ENCODE results near the gene RALGPS2. TPM values are rescaled to one million over a fixed set of nuclear protein-coding genes. Genes with fewer than 3 reads are reported as not detected.

The RALGPS2 gene
- total RNA-seq (35.2 TPM), polyA plus RNA-seq (ENCODE audit: insufficient read depth in 1 of 8, insufficient read length in 8 of 8, low replicate concordance in 1 of 8) (10 to 100 TPM; 23.1 to 40.1 (median 33.1) TPM)
- long read RNA-seq, donor 1, full-length matches to known transcripts = 2 of 7 reads
- long read RNA-seq, donor 1, partial matches to known transcripts = 5 of 7 reads
- long read RNA-seq, donor 1, other reads (novel, unspliced or antisense) = 0 of 7 reads
- long read RNA-seq, donor 2 = 0 reads
- long read RNA-seq, donor 3, full-length matches to known transcripts = 6 of 6 reads
- long read RNA-seq, donor 3, partial matches to known transcripts = 0 of 6 reads
- long read RNA-seq, donor 3, other reads (novel, unspliced or antisense) = 0 of 6 reads
- long read RNA-seq, donor 4 = 0 reads
- long read RNA-seq, donor 5, full-length matches to known transcripts = 3 of 431 reads
- long read RNA-seq, donor 5, partial matches to known transcripts = 410 of 431 reads
- long read RNA-seq, donor 5, other reads (novel, unspliced or antisense) = 18 of 431 reads
- long read RNA-seq, donor 6, full-length matches to known transcripts = 4 of 4 reads
- long read RNA-seq, donor 6, partial matches to known transcripts = 0 of 4 reads
- long read RNA-seq, donor 6, other reads (novel, unspliced or antisense) = 0 of 4 reads
- long read RNA-seq, donor 7, full-length matches to known transcripts = 5 of 162 reads
- long read RNA-seq, donor 7, partial matches to known transcripts = 125 of 162 reads
- long read RNA-seq, donor 7, other reads (novel, unspliced or antisense) = 32 of 162 reads
- long read RNA-seq, donor 8, full-length matches to known transcripts = 2 of 144 reads
- long read RNA-seq, donor 8, partial matches to known transcripts = 142 of 144 reads
- long read RNA-seq, donor 8, other reads (novel, unspliced or antisense) = 0 of 144 reads
- long read RNA-seq, donor 9, full-length matches to known transcripts = 3 of 3 reads
- long read RNA-seq, donor 9, partial matches to known transcripts = 0 of 3 reads
- long read RNA-seq, donor 9, other reads (novel, unspliced or antisense) = 0 of 3 reads
- long read RNA-seq, donor 10, full-length matches to known transcripts = 2 of 189 reads
- long read RNA-seq, donor 10, partial matches to known transcripts = 161 of 189 reads
- long read RNA-seq, donor 10, other reads (novel, unspliced or antisense) = 26 of 189 reads
- long read RNA-seq, donor 11, partial matches to known transcripts = 52 of 117 reads
- long read RNA-seq, donor 11, other reads (novel, unspliced or antisense) = 65 of 117 reads

- peak; percentile 93 for DNase-seq
- peak within 1 kb of the TSS; percentile 86 for H3K27ac ChIP-seq (ENCODE audit: low read length)
- WGBS (ENCODE audit: insufficient coverage) = under 1% methylated on average over 62 of the region's 90 CpGs
Measured at GRCh38 chr1:178724728-178725465, at the start of gene RALGPS2. Gene RALGPS2, plus strand, starts transcription at chr1:178725244. Its CDS starts 51,521 bp downstream, at chr1:178776765.

GRCh38 chr1:178679237-178679636, 45.8 kb upstream of the RALGPS2 start:
- peaks cover 2% of the 10 kb centered on the region for H3K9me3 ChIP-seq (replicated peaks; ENCODE audit: control insufficient read depth, low read depth, low read length)
- no peak overlapping the region for H3K4me3 ChIP-seq (ENCODE audit: low read length)
- H3K36me3 ChIP-seq (ENCODE audit: control insufficient read depth, insufficient read depth, low read length) = no peaks in the 10 kb centered on the region
- no peaks in the 10 kb centered on the region for H3K27me3 ChIP-seq (ENCODE audit: control insufficient read depth, insufficient read depth, low read length)
- WGBS (ENCODE audit: insufficient coverage) = no CpG with 5 or more reads among the region's 2 CpGs
- H3K27ac ChIP-seq (ENCODE audit: low read length) = no peak overlapping the region
- DNase-seq = no peak
- H3K4me1 ChIP-seq (ENCODE audit: control insufficient read depth, insufficient read depth, low read length) = no peaks in the 10 kb centered on the region

More at GRCh38 chr1:178724728-178725465, at the start of gene RALGPS2:
- Histone ChIP-seq H3K27me3 (ENCODE audit: control insufficient read depth, insufficient read depth, low read length) (no peaks in the 10 kb centered on the region), H3K4me1 (ENCODE audit: control insufficient read depth, insufficient read depth, low read length) (peaks cover 6% of the 10 kb centered on the region), H3K36me3 (ENCODE audit: control insufficient read depth, insufficient read depth, low read length) (no peaks in the 10 kb centered on the region), H3K9me3 (replicated peaks; ENCODE audit: control insufficient read depth, low read depth, low read length) (no peaks in the 10 kb centered on the region), H3K4me3 (ENCODE audit: low read length) (peak within 1 kb of the TSS; percentile 78)

- H3K36me3 ChIP-seq (ENCODE audit: control insufficient read depth, insufficient read depth, low read length) = no peaks in the 10 kb centered on the region
- peaks cover 2% of the 10 kb centered on the region for H3K9me3 ChIP-seq (replicated peaks; ENCODE audit: control insufficient read depth, low read depth, low read length)
- no peaks in the 10 kb centered on the region for H3K27me3 ChIP-seq (ENCODE audit: control insufficient read depth, insufficient read depth, low read length)
- H3K4me1 ChIP-seq (ENCODE audit: control insufficient read depth, insufficient read depth, low read length) = no peaks in the 10 kb centered on the region
- H3K4me3 ChIP-seq (ENCODE audit: low read length) = no peak overlapping the region
- H3K27ac ChIP-seq (ENCODE audit: low read length) = no peak overlapping the region
- DNase-seq = no peak
- WGBS (ENCODE audit: insufficient coverage) = no CpG with 5 or more reads among the region's 2 CpGs
Measured at GRCh38 chr1:178682429-178682828, 42.6 kb upstream of the RALGPS2 start.

- Histone ChIP-seq H3K4me3 (ENCODE audit: low read length) (no peak overlapping the region), H3K27ac (ENCODE audit: low read length) (no peak overlapping the region), H3K9me3 (replicated peaks; ENCODE audit: control insufficient read depth, low read depth, low read length) (peaks cover 2% of the 10 kb centered on the region), H3K27me3 (ENCODE audit: control insufficient read depth, insufficient read depth, low read length) (no peaks in the 10 kb centered on the region), H3K36me3 (ENCODE audit: control insufficient read depth, insufficient read depth, low read length) (no peaks in the 10 kb centered on the region), H3K4me1 (ENCODE audit: control insufficient read depth, insufficient read depth, low read length) (no peaks in the 10 kb centered on the region)
- peak; percentile 20 for DNase-seq
- no CpG with 5 or more reads among the region's 2 CpGs for WGBS (ENCODE audit: insufficient coverage)
Measured at GRCh38 chr1:178682886-178683285, 42.2 kb upstream of the RALGPS2 start.

GRCh38 chr1:178683291-178683690, 41.8 kb upstream of the RALGPS2 start:
- DNase-seq = no peak
- Histone ChIP-seq H3K4me3 (ENCODE audit: low read length) (no peak overlapping the region), H3K27me3 (ENCODE audit: control insufficient read depth, insufficient read depth, low read length) (no peaks in the 10 kb centered on the region), H3K4me1 (ENCODE audit: control insufficient read depth, insufficient read depth, low read length) (no peaks in the 10 kb centered on the region), H3K9me3 (replicated peaks; ENCODE audit: control insufficient read depth, low read depth, low read length) (no peaks in the 10 kb centered on the region), H3K36me3 (ENCODE audit: control insufficient read depth, insufficient read depth, low read length) (no peaks in the 10 kb centered on the region), H3K27ac (ENCODE audit: low read length) (no peak overlapping the region)
- WGBS (ENCODE audit: insufficient coverage) = 86% methylated on average over 2 of the region's 2 CpGs

- no peak overlapping the region for H3K4me3 ChIP-seq (ENCODE audit: low read length)
- no peaks in the 10 kb centered on the region for H3K4me1 ChIP-seq (ENCODE audit: control insufficient read depth, insufficient read depth, low read length)
- H3K27ac ChIP-seq (ENCODE audit: low read length) = no peak overlapping the region
- no peaks in the 10 kb centered on the region for H3K36me3 ChIP-seq (ENCODE audit: control insufficient read depth, insufficient read depth, low read length)
- no peaks in the 10 kb centered on the region for H3K27me3 ChIP-seq (ENCODE audit: control insufficient read depth, insufficient read depth, low read length)
- no CpG with 5 or more reads among the region's 5 CpGs for WGBS (ENCODE audit: insufficient coverage)
- no peaks in the 10 kb centered on the region for H3K9me3 ChIP-seq (replicated peaks; ENCODE audit: control insufficient read depth, low read depth, low read length)
- DNase-seq = no peak
Measured at GRCh38 chr1:178684111-178684510, 40.9 kb upstream of the RALGPS2 start.

GRCh38 chr1:178684542-178685000, 40.5 kb upstream of the RALGPS2 start:
- H3K9me3 ChIP-seq (replicated peaks; ENCODE audit: control insufficient read depth, low read depth, low read length) = no peaks in the 10 kb centered on the region
- H3K27me3 ChIP-seq (ENCODE audit: control insufficient read depth, insufficient read depth, low read length) = no peaks in the 10 kb centered on the region
- H3K4me3 ChIP-seq (ENCODE audit: low read length) = no peak overlapping the region
- H3K4me1 ChIP-seq (ENCODE audit: control insufficient read depth, insufficient read depth, low read length) = no peaks in the 10 kb centered on the region
- no CpG with 5 or more reads among the region's 1 CpG for WGBS (ENCODE audit: insufficient coverage)
- no peak for DNase-seq
- no peak overlapping the region for H3K27ac ChIP-seq (ENCODE audit: low read length)
- H3K36me3 ChIP-seq (ENCODE audit: control insufficient read depth, insufficient read depth, low read length) = no peaks in the 10 kb centered on the region

GRCh38 chr1:178686407-178686806, 38.6 kb upstream of the RALGPS2 start:
- H3K4me3 ChIP-seq (ENCODE audit: low read length) = no peak overlapping the region
- no peak for DNase-seq
- WGBS (ENCODE audit: insufficient coverage) = no CpG with 5 or more reads among the region's 1 CpG
- H3K36me3 ChIP-seq (ENCODE audit: control insufficient read depth, insufficient read depth, low read length) = no peaks in the 10 kb centered on the region
- no peaks in the 10 kb centered on the region for H3K9me3 ChIP-seq (replicated peaks; ENCODE audit: control insufficient read depth, low read depth, low read length)
- H3K27ac ChIP-seq (ENCODE audit: low read length) = no peak overlapping the region
- H3K4me1 ChIP-seq (ENCODE audit: control insufficient read depth, insufficient read depth, low read length) = peaks cover 3% of the 10 kb centered on the region
- no peaks in the 10 kb centered on the region for H3K27me3 ChIP-seq (ENCODE audit: control insufficient read depth, insufficient read depth, low read length)

- H3K4me3 ChIP-seq (ENCODE audit: low read length) = no peak overlapping the region
- H3K4me1 ChIP-seq (ENCODE audit: control insufficient read depth, insufficient read depth, low read length) = peaks cover 3% of the 10 kb centered on the region
- DNase-seq = no peak
- H3K27me3 ChIP-seq (ENCODE audit: control insufficient read depth, insufficient read depth, low read length) = no peaks in the 10 kb centered on the region
- WGBS (ENCODE audit: insufficient coverage) = 89% methylated on average over 2 of the region's 2 CpGs
- no peaks in the 10 kb centered on the region for H3K36me3 ChIP-seq (ENCODE audit: control insufficient read depth, insufficient read depth, low read length)
- H3K9me3 ChIP-seq (replicated peaks; ENCODE audit: control insufficient read depth, low read depth, low read length) = no peaks in the 10 kb centered on the region
- no peak overlapping the region for H3K27ac ChIP-seq (ENCODE audit: low read length)
Measured at GRCh38 chr1:178688244-178688643, 36.8 kb upstream of the RALGPS2 start.

Measured in muscle of leg (tissue), 16 donors.